AG04449 (cell line): ENCODE measurements around the gene LOXL1.

Experiments used
- CTCF ChIA-PET: fragments of 350-600 bp; formaldehyde crosslinking; extraction: SDS; loops from one replicate; lab custom pipeline; 2021; ENCODE audit warnings: antibody characterized with exemption; lab: Yijun Ruan, JAX
- POLR2A ChIA-PET: fragments of 400-600, 350-600 bp; formaldehyde crosslinking; extraction: SDS; loops from one replicate; lab custom pipeline; 2020; ENCODE audit warnings: antibody characterized with exemption, inconsistent platforms; lab: Yijun Ruan, JAX
- DNase-seq: peaks from one replicate; pipeline ENCODE4 v3.0.0-alpha.2; 2010; ENCODE audit warnings: low read depth, low spot score
- H3K4me3 ChIP-seq: 2 replicates; pipeline ENCODE4 v1.5.1; 2011; ENCODE audit warnings: low read depth, mild to moderate bottlenecking, control low read depth, low read length
- CTCF ChIP-seq: IDR thresholded peaks from one replicate; pipeline ENCODE4 v1.5.1; 2011; ENCODE audit warnings: mild to moderate bottlenecking, moderate library complexity, low read length, control low read depth, inconsistent platforms; ENCODE audit not compliant: insufficient read depth; ENCODE audit errors: missing control alignments

The LOXL1 gene

GRCh38 chr15:73934281-73934680 is 8.0 kb downstream of the LOXL1 start:
- ChIA-PET POLR2A (interaction anchor here (3.3 kb wide), 1 partner anchor 8 kb away, joined by 21 read pairs; the partner anchor contains the start of gene LOXL1), CTCF (interaction anchor here (1.0 to 2.6 kb wide), 5 partner anchors 17 to 61 kb away, joined by 3 to 14 read pairs (median 8); partner anchors contain the start of gene TBC1D21)
- no peak for TF ChIP-seq CTCF
- DNase-seq, result no peak
- no peak overlapping the region for H3K4me3 ChIP-seq

GRCh38 chr15:73935547-73935946 is 9.3 kb downstream of the LOXL1 start:
- CTCF ChIA-PET, result interaction anchor here (0.5 to 3.0 kb wide), 11 partner anchors 7 to 1318 kb away, joined by 3 to 22 read pairs (median 3); partner anchors contain the start of genes LOXL1 and TBC1D21
- no peak for DNase-seq

GRCh38 chr15:73936181-73936580 is 9.9 kb downstream of the LOXL1 start:
- ChIA-PET POLR2A (interaction anchor here (2.0 to 3.3 kb wide), 2 partner anchors 9 to 21 kb away, joined by 5 to 21 read pairs; partner anchors contain the start of gene LOXL1), CTCF (interaction anchor here (0.7 to 3.0 kb wide), 9 partner anchors 8 to 63 kb away, joined by 3 to 22 read pairs (median 4); partner anchors contain the start of genes LOXL1 and TBC1D21)
- DNase-seq, result no peak

More at GRCh38 chr15:73935547-73935946, 9.3 kb downstream of the LOXL1 start:
- no peak for TF ChIP-seq CTCF
- H3K4me3 ChIP-seq, result no peak overlapping the region
- POLR2A ChIA-PET, result interaction anchor here (2.0 to 3.3 kb wide), 2 partner anchors 9 to 22 kb away, joined by 5 to 21 read pairs; partner anchors contain the start of gene LOXL1

GRCh38 chr15:73936588-73937290 is 10.5 kb downstream of the LOXL1 start:
- no peak for DNase-seq
- no peak for TF ChIP-seq CTCF
- ChIA-PET CTCF (interaction anchor here (0.6 to 5.4 kb wide), 8 partner anchors 9 to 300 kb away, joined by 3 to 47 read pairs (median 6); partner anchors contain the start of genes LOXL1 and TBC1D21), POLR2A (interaction anchor here (2.0 to 3.3 kb wide), 2 partner anchors 10 to 20 kb away, joined by 5 to 21 read pairs; partner anchors contain the start of gene LOXL1)
- H3K4me3 ChIP-seq, result no peak overlapping the region

More at GRCh38 chr15:73936181-73936580, 9.9 kb downstream of the LOXL1 start:
- peak; percentile 14 for TF ChIP-seq CTCF
- H3K4me3 ChIP-seq, result no peak overlapping the region

GRCh38 chr15:73937296-73937695 is 11.0 kb downstream of the LOXL1 start:
- CTCF ChIA-PET, result interaction anchor here (0.6 to 5.4 kb wide), 5 partner anchors 9 to 300 kb away, joined by 3 to 47 read pairs (median 3); partner anchors contain the start of gene LOXL1
- no peak for TF ChIP-seq CTCF
- no peak overlapping the region for H3K4me3 ChIP-seq
- DNase-seq, result no peak
- POLR2A ChIA-PET, result interaction anchor here (2.0 to 3.3 kb wide), 2 partner anchors 11 to 20 kb away, joined by 5 to 21 read pairs; partner anchors contain the start of gene LOXL1
